Measurements from ENCODE around the gene HECTD4.
"Not testable (repeated sequence)": the region's sequence is repeated elsewhere in the genome, so short reads cannot be mapped to it uniquely, and the experiment has no call there.

HECTD4 gene

GRCh38 chr12:112116232-112117060, 265.8 kb downstream of the HECTD4 start:
- peak; percentile 76 for DNase-seq (ENCODE audit: low spot score)

- DNase-seq (ENCODE audit: low spot score) = no peak
Measured at GRCh38 chr12:112115259-112116045, 266.8 kb downstream of the HECTD4 start.

GRCh38 chr12:112112409-112113133, 269.7 kb downstream of the HECTD4 start:
- DNase-seq (ENCODE audit: low spot score) = no peak

DNA sequence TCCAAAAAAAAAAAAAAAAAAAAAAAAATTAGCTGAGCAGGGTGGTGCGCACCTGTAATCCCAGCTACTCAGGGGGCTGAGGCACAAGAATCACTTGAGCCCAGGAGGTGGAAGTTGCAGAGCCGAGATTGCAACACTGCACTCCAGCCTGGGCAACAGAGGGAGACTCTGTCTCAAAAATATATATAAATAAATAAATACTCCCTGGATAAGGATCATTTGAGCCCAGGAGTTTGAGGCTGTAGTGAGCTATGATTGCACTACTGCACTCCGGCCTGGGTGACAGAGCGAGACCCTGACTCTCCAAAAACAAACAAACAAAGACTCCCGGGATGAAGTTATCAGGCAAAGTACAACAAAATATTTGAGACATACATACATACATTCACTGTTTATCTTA, 270.3 kb downstream of the HECTD4 start:
- no peak for DNase-seq (ENCODE audit: low spot score)

DNA sequence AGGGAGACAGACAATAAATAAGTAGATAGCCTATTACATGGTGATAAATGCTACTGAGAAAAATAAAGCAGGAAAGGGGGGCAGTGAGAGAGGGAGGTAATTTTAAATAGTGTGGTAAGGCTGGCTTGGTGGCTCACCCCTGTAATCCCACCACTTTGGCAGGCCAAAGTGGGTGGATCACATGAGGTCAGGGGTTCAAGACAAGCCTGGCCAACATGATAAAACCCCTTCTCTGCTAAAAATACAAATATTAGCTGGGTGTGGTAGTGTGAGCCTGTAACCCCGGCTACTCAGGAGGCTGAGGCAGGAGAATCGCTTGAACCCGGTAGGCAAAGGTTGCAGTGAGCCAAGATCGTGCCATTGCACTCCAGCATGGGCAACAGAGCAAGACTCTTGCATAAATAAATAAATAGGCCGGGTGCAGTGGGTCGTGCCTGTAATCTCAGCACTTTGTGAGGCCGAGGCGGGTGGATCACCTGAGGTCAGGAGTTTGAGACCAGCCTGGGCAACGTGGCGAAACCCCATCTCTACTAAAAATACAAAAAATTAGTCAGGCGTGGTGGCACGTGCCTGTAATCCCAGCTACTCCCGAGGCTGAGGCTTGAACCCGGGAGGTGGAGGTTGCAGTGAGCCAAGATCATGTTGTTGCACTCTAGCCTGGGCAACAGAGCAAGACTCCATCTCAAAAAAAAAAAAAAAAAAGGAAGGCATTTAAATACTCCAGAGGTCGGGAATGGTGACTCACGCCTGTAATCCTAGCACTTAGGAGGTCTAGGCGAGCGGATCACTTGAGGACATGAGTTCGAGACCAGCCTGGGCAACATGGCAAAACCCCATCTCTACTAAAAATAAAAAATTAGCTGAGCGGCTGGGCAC, 271.2 kb downstream of the HECTD4 start:
- not testable (repeated sequence) for DNase-seq (ENCODE audit: low spot score)

Data from hematopoietic multipotent progenitor cell treated with erythropoietin and hydrocortisone succinate and interleukin-3 and kit ligand, for 17 days (in vitro differentiated cells).